Ammon's horn (tissue), 1 donor: ENCODE results near the gene TFAP2A.

Experiments
- DNase-seq: peaks from one replicate; pipeline ENCODE4 v3.0.0-alpha.2; 2016; ENCODE audit warnings: low spot score

TFAP2A gene

DNA sequence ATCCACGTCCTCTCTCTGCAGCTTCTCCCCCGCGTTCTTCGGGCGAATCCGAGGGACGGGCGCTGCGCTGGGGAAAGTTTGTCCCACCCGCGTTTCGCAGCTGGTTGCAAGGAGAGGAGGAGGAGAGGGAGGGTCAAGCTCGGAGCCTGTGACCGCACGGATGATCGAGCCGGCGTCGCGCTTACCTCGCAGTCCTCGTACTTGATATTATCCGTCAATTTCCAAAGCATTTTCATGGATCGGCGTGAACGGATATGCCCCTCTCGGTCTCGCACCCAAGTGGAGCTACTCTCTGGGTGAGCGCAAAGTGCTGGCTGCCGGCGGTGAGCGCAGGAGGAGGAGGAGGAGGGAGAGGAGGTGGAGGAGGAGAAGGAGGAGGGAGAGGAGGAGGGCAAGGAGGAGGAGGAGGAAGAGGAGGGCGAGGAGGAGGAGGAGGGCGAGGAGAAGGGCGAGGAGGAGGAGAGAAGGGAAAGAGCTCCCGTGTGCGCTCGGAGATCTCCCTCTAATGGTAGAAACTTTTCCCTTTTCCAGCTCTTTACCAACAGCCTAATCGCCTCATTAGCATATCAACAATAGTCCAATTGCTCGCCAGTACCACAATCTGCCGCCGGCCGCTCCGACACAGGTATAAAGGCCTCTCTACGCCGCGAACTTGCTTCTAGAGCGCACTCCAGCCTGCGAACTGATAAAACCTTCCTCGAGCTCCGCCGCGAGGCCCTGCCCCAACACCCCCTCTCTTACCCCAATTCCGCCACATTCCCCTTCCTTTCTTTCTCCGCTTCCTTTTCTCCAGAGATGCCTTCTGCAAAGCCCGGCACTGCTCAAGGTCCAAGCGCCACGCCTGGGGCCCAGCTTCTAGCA is at the start of gene TFAP2A:
TSS of gene TFAP2A (minus strand) at position 319 of the 861 bp plus-strand sequence. CDS start at position 236, 83 bp downstream.
- DNase-seq = peak; percentile 18

- no peak for DNase-seq
Observed at GRCh38 chr6:10463491-10464481, 48.9 kb upstream of the TFAP2A start.

- DNase-seq = no peak
Observed at GRCh38 chr6:10463040-10463439, 48.2 kb upstream of the TFAP2A start.

GRCh38 chr6:10461850-10462249 is 47.0 kb upstream of the TFAP2A start:
- no peak for DNase-seq

DNA sequence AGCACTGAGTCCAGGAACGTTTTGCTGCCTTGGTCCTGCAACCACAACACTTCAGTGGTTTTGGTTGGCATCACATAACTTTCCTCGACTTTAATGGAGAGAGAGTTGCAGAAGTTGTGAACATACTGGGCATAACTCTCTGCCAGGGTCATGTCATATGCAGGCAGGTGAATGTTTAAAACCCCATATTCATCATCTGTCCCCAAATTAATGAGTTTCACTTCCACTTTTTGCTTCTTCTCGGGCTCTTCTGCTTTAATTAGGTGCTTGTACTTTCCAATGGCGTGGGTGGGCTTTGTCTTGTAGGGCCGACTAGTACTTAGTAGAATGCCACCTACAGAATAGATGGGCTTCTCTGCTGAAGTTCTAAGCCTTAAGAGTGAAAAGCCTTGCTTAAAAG is 45.2 kb upstream of the TFAP2A start:
- no peak for DNase-seq

DNA sequence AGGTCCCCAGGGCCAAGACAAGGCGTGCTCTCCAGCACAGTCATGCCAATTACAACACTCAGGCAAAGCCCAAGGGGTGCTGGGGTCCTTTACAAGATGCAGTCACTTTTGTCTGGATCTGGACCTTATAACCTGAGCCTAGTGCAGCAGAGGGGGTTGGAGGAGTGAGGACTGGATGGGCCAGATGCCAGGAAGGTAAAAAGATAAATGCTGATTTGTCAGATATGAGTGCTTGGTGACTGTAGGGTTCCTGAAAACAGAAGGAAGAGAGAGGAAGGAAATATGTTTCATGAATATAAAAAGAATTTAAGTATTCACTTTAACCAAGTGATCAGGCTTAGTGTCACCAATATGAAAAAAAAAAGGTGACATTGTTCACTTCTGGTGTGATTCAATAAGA is 43.4 kb upstream of the TFAP2A start:
- no peak for DNase-seq

GRCh38 chr6:10453596-10453995 is 38.7 kb upstream of the TFAP2A start:
- no peak for DNase-seq

DNA sequence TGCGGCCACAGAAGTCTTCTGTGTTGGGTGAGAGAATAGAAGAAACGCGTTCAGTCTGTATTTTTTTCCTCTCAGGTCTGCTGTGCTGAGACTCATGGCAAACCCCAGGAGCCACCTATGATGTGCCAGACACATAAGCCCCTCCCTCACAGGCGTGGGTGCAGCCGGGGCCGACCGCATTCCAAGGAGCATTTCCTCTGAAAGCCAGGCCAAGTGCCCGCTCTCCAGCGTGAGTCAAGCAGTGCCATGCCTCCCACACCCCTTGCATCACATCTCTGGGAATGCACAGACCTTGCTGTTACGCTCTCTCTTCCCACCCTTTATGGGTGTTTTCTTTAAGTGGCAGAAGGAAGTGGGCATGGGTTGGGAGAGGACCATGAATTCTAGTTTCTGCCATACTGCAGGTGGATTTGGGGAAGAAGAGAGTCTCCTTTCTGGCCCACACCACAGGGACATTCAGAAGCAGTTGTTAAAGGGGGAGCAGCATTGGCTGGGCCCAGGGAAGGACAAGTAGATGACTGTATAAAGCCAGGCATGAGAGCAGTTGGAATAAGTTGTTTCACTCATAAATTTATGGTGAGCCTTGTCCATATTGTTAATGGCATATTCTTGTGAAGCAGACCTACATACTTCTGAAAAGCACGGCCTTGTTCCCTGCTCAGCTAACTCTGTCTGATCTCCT is 37.1 kb upstream of the TFAP2A start:
- DNase-seq = no peak

- no peak for DNase-seq
Observed at GRCh38 chr6:10451394-10451793, 36.5 kb upstream of the TFAP2A start.

DNA sequence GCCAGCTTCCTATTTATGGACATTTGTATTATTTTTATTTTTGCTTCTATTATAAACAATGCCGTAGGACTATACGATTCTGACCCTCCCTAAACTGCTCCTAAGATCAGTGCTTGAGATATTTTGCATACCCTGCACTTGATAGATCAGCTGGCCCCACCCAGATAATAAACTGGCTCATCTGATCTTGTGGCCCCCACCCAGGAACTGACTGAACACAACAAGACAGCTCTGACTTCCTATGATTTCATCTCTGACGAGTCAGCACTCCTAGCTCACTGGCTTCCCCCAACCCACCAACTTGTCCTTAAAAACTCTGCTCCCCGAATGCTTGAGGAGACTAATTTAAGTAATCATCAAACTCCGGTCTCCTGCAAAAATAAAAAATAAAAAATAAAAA is 34.9 kb upstream of the TFAP2A start:
- no peak for DNase-seq

DNA sequence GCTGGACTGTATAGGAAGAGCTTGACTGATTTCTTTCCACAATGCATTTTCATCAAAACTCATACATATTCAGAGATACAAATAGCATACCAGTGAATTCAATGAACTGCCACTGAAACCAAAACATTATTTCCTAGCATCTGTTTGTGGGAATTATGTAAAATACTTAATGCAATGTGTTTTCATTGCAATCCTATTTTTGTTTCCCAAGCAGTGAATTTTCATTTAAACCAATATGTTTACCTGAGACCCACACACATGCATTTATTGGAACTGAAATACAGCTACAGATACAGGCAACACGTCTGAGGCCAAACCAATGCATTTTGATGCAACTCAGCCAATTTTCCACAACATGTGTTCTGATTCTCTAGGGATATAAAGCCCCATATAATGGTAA is 33.2 kb upstream of the TFAP2A start:
- DNase-seq = no peak

DNA sequence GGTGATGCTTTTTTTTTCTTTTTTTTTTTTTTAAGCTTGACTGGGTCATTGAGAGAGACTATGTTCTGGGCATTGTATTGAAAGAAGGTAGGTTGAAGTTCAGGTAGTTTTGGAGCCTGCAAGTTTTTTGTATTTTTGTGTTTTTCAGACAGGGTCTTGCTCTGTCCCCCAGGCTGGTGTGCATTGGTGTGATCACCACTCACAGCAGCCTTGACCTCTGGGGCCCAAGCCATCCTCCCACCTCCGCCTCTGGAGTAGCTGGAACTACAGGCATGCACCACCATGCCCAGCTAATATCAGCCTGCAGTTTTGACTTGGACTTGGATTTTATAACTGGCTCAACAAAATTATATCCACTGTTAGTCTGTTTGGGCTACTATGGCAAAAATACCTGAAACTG is 31.7 kb upstream of the TFAP2A start:
- no peak for DNase-seq

- DNase-seq = no peak
Observed at GRCh38 chr6:10441655-10442009, 26.8 kb upstream of the TFAP2A start.

DNA sequence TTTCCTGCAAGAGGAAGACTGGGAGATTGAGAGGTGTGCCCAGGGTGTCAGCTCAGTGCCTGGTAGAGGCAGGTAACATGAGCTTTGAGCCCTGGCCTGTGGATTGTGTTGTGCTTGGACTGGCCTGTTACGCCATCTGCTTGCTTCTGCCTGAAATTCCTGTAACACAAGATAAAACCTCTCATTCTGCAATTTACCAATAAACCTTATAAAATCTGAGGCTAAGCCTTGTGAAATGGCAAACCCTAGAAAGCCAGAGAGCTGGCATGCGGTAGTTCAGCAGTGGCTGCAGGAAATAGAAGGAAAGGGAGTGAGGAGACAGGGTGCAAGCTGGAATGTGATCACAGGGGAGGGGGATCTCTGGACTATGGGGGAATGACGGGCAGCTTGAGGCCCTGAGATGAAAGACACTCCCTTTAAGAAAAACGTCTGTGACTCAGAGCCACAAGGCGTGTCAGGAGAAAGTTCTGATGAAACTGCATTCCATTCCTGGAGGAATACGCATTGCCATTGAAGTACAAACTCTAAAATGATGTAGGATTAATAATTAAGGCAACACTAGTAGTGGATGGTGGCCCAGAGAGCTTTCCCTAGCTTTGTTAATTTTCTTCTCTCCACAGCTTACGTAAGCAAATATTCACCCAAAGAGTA is 26.3 kb upstream of the TFAP2A start:
- DNase-seq = no peak

DNA sequence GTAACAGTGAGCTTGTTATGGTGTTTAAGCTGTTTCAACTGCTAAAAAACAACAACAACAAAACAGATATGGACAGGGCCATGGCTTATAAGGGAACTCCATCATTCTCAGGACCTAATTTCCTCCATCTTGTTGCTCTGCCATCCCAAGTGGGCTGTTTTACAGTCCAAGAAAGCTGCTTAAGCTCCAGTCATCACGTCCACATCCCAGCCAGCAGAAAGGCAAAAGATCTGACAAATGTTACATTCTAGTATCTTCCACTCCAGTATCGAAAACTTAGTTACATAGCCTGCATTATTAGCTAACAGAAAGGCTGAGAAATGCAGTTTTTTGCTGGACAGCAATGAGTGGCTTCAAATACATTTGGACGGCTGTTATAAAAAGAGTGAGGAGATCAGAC is 23.0 kb upstream of the TFAP2A start:
- no peak for DNase-seq

DNA sequence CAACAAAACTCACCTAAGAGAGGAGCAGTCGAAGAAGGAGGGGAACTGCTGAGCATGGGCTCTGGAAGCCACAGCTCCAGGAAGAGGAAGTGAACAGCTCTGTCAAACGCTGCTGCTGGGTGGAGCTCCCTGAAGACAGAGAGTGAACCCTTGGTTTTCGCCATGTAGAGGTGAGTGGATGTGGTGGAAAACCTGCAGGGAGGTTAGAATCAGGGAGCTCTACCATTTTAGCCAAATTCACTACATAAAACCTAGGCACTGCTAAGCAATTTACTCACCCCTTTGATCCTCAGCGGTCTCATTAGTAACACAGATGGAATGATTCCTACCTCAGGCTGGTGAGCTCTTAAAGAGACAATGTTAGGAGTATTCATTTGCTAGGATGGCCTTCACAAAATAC is 19.4 kb upstream of the TFAP2A start:
- DNase-seq = no peak

DNA sequence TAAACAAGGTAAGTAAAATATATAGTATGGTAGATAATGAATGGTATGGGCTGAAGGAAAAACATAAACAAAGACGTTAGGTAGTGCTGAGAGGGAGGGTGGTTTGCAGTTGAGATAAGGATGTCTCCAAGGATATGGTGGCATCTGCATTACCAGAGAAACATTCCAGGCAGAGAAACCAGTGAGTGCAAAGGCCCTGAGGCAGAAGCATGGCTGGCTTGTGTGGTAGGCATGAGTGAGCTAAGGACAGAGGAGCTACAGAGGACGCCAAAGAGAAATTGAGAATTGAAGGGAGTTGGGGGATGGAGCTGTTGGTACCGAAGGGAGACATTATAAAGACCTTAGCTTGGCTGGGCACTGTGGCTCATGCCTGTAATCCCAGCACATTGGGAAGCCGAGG is 18.4 kb upstream of the TFAP2A start:
- DNase-seq = no peak

- no peak for DNase-seq
Observed at GRCh38 chr6:10431423-10432164, 16.7 kb upstream of the TFAP2A start.

- peak; percentile 79 for DNase-seq
Observed at GRCh38 chr6:10429638-10430427, 15.0 kb upstream of the TFAP2A start.

DNA sequence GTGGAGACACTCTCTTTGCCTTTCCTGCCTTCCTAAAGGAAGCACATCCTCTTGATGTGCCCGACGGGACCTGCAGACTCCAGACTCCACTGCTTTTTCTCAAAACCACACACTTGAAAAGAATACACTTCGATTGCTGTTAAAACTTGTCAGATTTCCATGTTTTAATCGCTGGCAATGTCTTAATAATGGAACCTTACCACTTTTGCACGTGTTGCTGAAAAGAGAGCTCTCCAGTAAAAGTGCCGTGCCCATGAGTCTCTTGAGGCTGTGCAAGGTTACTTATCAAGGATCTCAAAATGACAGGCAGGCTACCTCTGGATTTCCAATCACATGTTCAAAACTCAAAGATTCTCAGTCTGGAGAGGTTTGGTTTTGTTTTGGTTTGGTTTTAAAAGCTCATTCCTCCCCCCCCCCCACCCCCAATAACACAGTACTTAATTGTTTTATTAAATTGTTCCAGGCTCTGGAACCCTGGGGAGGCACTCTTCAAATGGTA is 12.0 kb upstream of the TFAP2A start:
- DNase-seq = no peak
